GM23248 (cell line): ENCODE results near the gene DAZL. TPM values are rescaled to one million over a fixed set of nuclear protein-coding genes. Genes with fewer than 3 reads are reported as not detected.
A peak's percentile ranks its signal among the peaks of the same experiment; 100 is the strongest.

ENCODE experiments used
- DNase-seq: peaks from one replicate; pipeline ENCODE4 v3.0.0-alpha.2; 2015
- H2AFZ ChIP-seq: fragments of 200-600 bp; sonication (generic); 2 replicates; pipeline ENCODE4 v1.6.1; 2016; ENCODE audit warnings: antibody characterized with exemption
- H3F3A ChIP-seq: fragments of 200-600 bp; sonication (generic); 2 replicates; pipeline ENCODE4 v1.6.1; 2016; ENCODE audit warnings: mild to moderate bottlenecking, antibody characterized with exemption, mixed run types; ENCODE audit not compliant: insufficient read depth
- H3K27ac ChIP-seq: fragments of 200-600 bp; sonication (generic); 2 replicates; pipeline ENCODE4 v1.5.1; 2016; ENCODE audit warnings: mild to moderate bottlenecking
- H3K27me3 ChIP-seq: fragments of 200-600 bp; sonication (generic); replicated peaks from 2 replicates; pipeline ENCODE4 v1.6.1; 2016; ENCODE audit warnings: mild to moderate bottlenecking; ENCODE audit not compliant: insufficient read depth
- H3K36me3 ChIP-seq: fragments of 200-600 bp; sonication (generic); 2 replicates; pipeline ENCODE4 v1.6.1; 2016; ENCODE audit warnings: low read depth, mild to moderate bottlenecking
- H3K4me1 ChIP-seq: fragments of 200-600 bp; sonication (generic); 2 replicates; pipeline ENCODE4 v1.6.1; 2016; ENCODE audit warnings: mild to moderate bottlenecking; ENCODE audit not compliant: insufficient read depth
- H3K4me2 ChIP-seq: fragments of 200-600 bp; sonication (generic); one replicate; pipeline ENCODE4 v1.6.1; 2016; ENCODE audit warnings: mild to moderate bottlenecking; ENCODE audit not compliant: unreplicated experiment
- H3K4me3 ChIP-seq: fragments of 200-600 bp; sonication (generic); 2 replicates; pipeline ENCODE4 v1.5.1; 2016; ENCODE audit warnings: mild to moderate bottlenecking
- H3K79me2 ChIP-seq: fragments of 200-600 bp; sonication (generic); 2 replicates; pipeline ENCODE4 v1.6.1; 2016; ENCODE audit warnings: mild to moderate bottlenecking; ENCODE audit not compliant: insufficient read depth
- H3K9ac ChIP-seq: fragments of 200-600 bp; sonication (generic); 2 replicates; pipeline ENCODE4 v1.6.1; 2016; ENCODE audit warnings: mild to moderate bottlenecking
- H3K9me2 ChIP-seq: fragments of 200-600 bp; sonication (generic); 2 replicates; pipeline ENCODE4 v1.6.1; 2016; ENCODE audit warnings: mixed run types, mild to moderate bottlenecking, moderate library complexity; ENCODE audit not compliant: insufficient read depth
- H3K9me3 ChIP-seq: fragments of 200-600 bp; sonication (generic); one replicate; pipeline ENCODE4 v1.6.1; 2017; ENCODE audit warnings: low read depth
- H4K20me1 ChIP-seq: fragments of 200-600 bp; sonication (generic); 2 replicates; pipeline ENCODE4 v1.6.0; 2016; ENCODE audit not compliant: insufficient read depth
- EZH2 ChIP-seq: fragments of 200-600 bp; sonication (generic); IDR thresholded peaks from 2 replicates; pipeline ENCODE4 v1.6.1; 2018; ENCODE audit warnings: antibody characterized with exemption, mild to moderate bottlenecking; ENCODE audit not compliant: insufficient read depth, poor library complexity, severe bottlenecking
- EZH2phosphoT487 ChIP-seq: fragments of 200-600 bp; sonication (generic); IDR thresholded peaks from 2 replicates; pipeline ENCODE4 v1.6.1; 2018; ENCODE audit warnings: antibody characterized with exemption, moderate library complexity, mild to moderate bottlenecking, low read depth; ENCODE audit not compliant: insufficient read depth
- WGBS, 2 experiments: methylation state at CpG; one replicate each; pipeline ENCODE4 v1.1.6; 2015 to 2017; ENCODE audit warnings: low lambda C conversion rate in 2 of 2, low coverage in 1 of 2; ENCODE audit errors: missing lambda C conversion rate in 2 of 2; 5-methylcytosine and 5-hydroxymethylcytosine counted together
- in situ Hi-C: fragments of 300-500 bp; cut with MboI; formaldehyde crosslinking; loops from 2 replicates; pipeline ENCODE4 v1.15.0; 2020
- polyA plus RNA-seq: library from polyadenylated mRNA; unstranded; fragments of >200 nt; fragmentation: Nextera tagmentation; extraction: Ambion mirVana; gene quantifications from 2 replicates; pipeline ENCODE4 v1.2.1, GENCODE V29; 2016
- total RNA-seq: library from RNA; depleted of rRNA; stranded (reverse); fragments of >200 nt; shearing (Covaris generic); gene quantifications from 2 replicates; pipeline ENCODE4 v1.2.3, GENCODE V29; 2014

Gene DAZL
- total and polyA plus RNA-seq, 2 experiments from 2014 or later = not detected

- TF ChIP-seq EZH2 = no peak
- TF ChIP-seq EZH2phosphoT487 = no peak
- Histone ChIP-seq H3K4me3 (no peak overlapping the region), H2AFZ (no peak overlapping the region), H3K36me3 (no peaks in the 10 kb centered on the region), H3K79me2 (no peaks in the 10 kb centered on the region), H3K4me2 (no peak overlapping the region), H3F3A (no peaks in the 10 kb centered on the region), H4K20me1 (no peaks in the 10 kb centered on the region), H3K27ac (no peak overlapping the region), H3K4me1 (peaks cover 7% of the 10 kb centered on the region; the same call in 1 of the 2 replicates), H3K9me2 (no peaks in the 10 kb centered on the region), H3K9ac (no peak overlapping the region), H3K9me3 (no peaks in the 10 kb centered on the region), H3K27me3 (no peaks in the 10 kb centered on the region)
- in situ Hi-C loops = no loop called here
- no peak for DNase-seq
- 78 to 86% methylated on average over 6 of the region's 6 CpGs for WGBS, 2 experiments
These were observed 9.1 kb upstream of the DAZL start for GRCh38 chr3:16614033-16615031.

- Histone ChIP-seq H3K27ac (no peak overlapping the region), H3K36me3 (no peaks in the 10 kb centered on the region), H3K79me2 (no peaks in the 10 kb centered on the region), H3K9ac (no peak overlapping the region), H3K9me2 (no peaks in the 10 kb centered on the region), H3K4me1 (no peaks in the 10 kb centered on the region; the same call in 1 of the 2 replicates), H4K20me1 (no peaks in the 10 kb centered on the region), H2AFZ (no peak overlapping the region), H3K4me3 (no peak overlapping the region), H3K4me2 (no peak overlapping the region), H3K27me3 (no peaks in the 10 kb centered on the region), H3K9me3 (no peaks in the 10 kb centered on the region), H3F3A (no peaks in the 10 kb centered on the region)
- WGBS, 2 experiments = 50 to 51% methylated on average over 2 of the region's 2 CpGs
- peak; percentile 33 for DNase-seq
- no peak for TF ChIP-seq EZH2phosphoT487
- no peak for TF ChIP-seq EZH2
- in situ Hi-C loops = loop anchor here (10.0 kb wide), 2 partner anchors 425 to 625 kb away; no protein-coding TSS in a partner anchor
These were observed 4.8 kb upstream of the DAZL start for GRCh38 chr3:16609927-16610580.

GRCh38 chr3:16608816-16609215 is 3.6 kb upstream of the DAZL start:
- Histone ChIP-seq H3K36me3 (no peaks in the 10 kb centered on the region), H3K27ac (no peak overlapping the region), H3F3A (no peaks in the 10 kb centered on the region), H3K9me2 (no peaks in the 10 kb centered on the region), H3K4me3 (no peak overlapping the region), H3K27me3 (no peaks in the 10 kb centered on the region), H4K20me1 (no peaks in the 10 kb centered on the region), H2AFZ (no peak overlapping the region), H3K9ac (no peak overlapping the region), H3K79me2 (no peaks in the 10 kb centered on the region), H3K4me2 (no peak overlapping the region), H3K4me1 (no peaks in the 10 kb centered on the region; the same call in 1 of the 2 replicates), H3K9me3 (no peaks in the 10 kb centered on the region)
- TF ChIP-seq EZH2 (no peak), EZH2phosphoT487 (no peak)
- in situ Hi-C loops = loop anchor here (10.0 kb wide), 2 partner anchors 426 to 626 kb away; no protein-coding TSS in a partner anchor
- DNase-seq = no peak
- 97 to 99% methylated on average over 2 of the region's 2 CpGs for WGBS, 2 experiments

- no peak overlapping the region for H3K4me3 ChIP-seq
- no peaks in the 10 kb centered on the region for H3K9me3 ChIP-seq
- DNase-seq = no peak
- H3K27me3 ChIP-seq = no peaks in the 10 kb centered on the region
- in situ Hi-C loops = loop anchor here (10.0 kb wide), 2 partner anchors 427 to 627 kb away; no protein-coding TSS in a partner anchor
- H2AFZ ChIP-seq = no peak overlapping the region
- no peaks in the 10 kb centered on the region for H3K9me2 ChIP-seq
- no peak overlapping the region for H3K4me2 ChIP-seq
- H3K9ac ChIP-seq = no peak overlapping the region
- no peak overlapping the region for H3K27ac ChIP-seq
- H3K79me2 ChIP-seq = no peaks in the 10 kb centered on the region
- no peaks in the 10 kb centered on the region for H4K20me1 ChIP-seq
- 53 to 66% methylated on average over 3 of the region's 3 CpGs for WGBS, 2 experiments
- H3K4me1 ChIP-seq = no peaks in the 10 kb centered on the region; the same call in 1 of the 2 replicates
- no peaks in the 10 kb centered on the region for H3F3A ChIP-seq
- TF ChIP-seq EZH2phosphoT487 = no peak
- TF ChIP-seq EZH2 = no peak
- H3K36me3 ChIP-seq = no peaks in the 10 kb centered on the region
These were observed 2.5 kb upstream of the DAZL start for GRCh38 chr3:16607718-16608117.
